Left forelimb (tissue), 1 donor: Measurements from ENCODE around the gene EVC2.

Experiments
- DNase-seq: peaks from one replicate; pipeline ENCODE4 v3.0.0-alpha.2; 2018; ENCODE audit warnings: low spot score

EVC2 gene

GRCh38 chr4:5562476-5562875 is 145.9 kb downstream of the EVC2 start:
- no peak for DNase-seq

GRCh38 chr4:5561286-5561685 is 147.1 kb downstream of the EVC2 start:
- DNase-seq = no peak

- DNase-seq = no peak
These were observed 149.9 kb downstream of the EVC2 start for GRCh38 chr4:5558502-5558901.

- no peak for DNase-seq
These were observed 154.0 kb downstream of the EVC2 start for GRCh38 chr4:5554376-5554775.

- no peak for DNase-seq
These were observed 154.6 kb downstream of the EVC2 start for GRCh38 chr4:5553801-5554200.

- no peak for DNase-seq
These were observed 155.9 kb downstream of the EVC2 start for GRCh38 chr4:5552451-5552850.

- DNase-seq = no peak
These were observed 160.6 kb downstream of the EVC2 start for GRCh38 chr4:5547651-5548249.

GRCh38 chr4:5545271-5545670 is 163.1 kb downstream of the EVC2 start:
- no peak for DNase-seq

GRCh38 chr4:5544762-5545161 is 163.6 kb downstream of the EVC2 start:
- no peak for DNase-seq

GRCh38 chr4:5543681-5544080 is 164.7 kb downstream of the EVC2 start:
- no peak for DNase-seq

GRCh38 chr4:5541169-5541568 is 167.2 kb downstream of the EVC2 start:
- DNase-seq = no peak

GRCh38 chr4:5539584-5539983 is 168.8 kb downstream of the EVC2 start:
- no peak for DNase-seq

- no peak for DNase-seq
These were observed 176.3 kb downstream of the EVC2 start for GRCh38 chr4:5532100-5532499.

GRCh38 chr4:5528031-5528436 is 180.3 kb downstream of the EVC2 start:
- no peak for DNase-seq

GRCh38 chr4:5527211-5527610 is 181.1 kb downstream of the EVC2 start:
- DNase-seq = no peak

- no peak for DNase-seq
These were observed 182.1 kb downstream of the EVC2 start for GRCh38 chr4:5526080-5526846.

- no peak for DNase-seq
These were observed 183.7 kb downstream of the EVC2 start for GRCh38 chr4:5524446-5525299.

GRCh38 chr4:5517372-5517771 is 191.0 kb downstream of the EVC2 start:
- DNase-seq = no peak

GRCh38 chr4:5515646-5516045 is 192.7 kb downstream of the EVC2 start:
- DNase-seq = no peak
